K562 (cell line): Measurements from ENCODE around the gene PCOLCE2. TPM values are rescaled to one million over a fixed set of nuclear protein-coding genes. Genes with fewer than 3 reads are reported as not detected.
A peak's percentile ranks its signal among the peaks of the same experiment; 100 is the strongest.

ENCODE experiments used
- ARID1B ChIP-seq: fragments of 450-650 bp; IDR thresholded peaks from 2 replicates; pipeline ENCODE4 v1.6.1; 2016; ENCODE audit warnings: antibody characterized with exemption, mild to moderate bottlenecking, inconsistent platforms
- ARNT ChIP-seq, 2 experiments: fragments of 450-650 bp; IDR thresholded peaks; 2 replicates each; pipeline ENCODE4 v1.6.1; 2016; ENCODE audit warnings: mild to moderate bottlenecking in 1 of 2
- CBFA2T3 ChIP-seq: fragments of 450-650 bp; IDR thresholded peaks from 2 replicates; pipeline ENCODE4 v1.6.1; 2017
- DPF2 ChIP-seq: fragments of 450-650 bp; IDR thresholded peaks from 2 replicates; pipeline ENCODE4 v1.6.1; 2016
- FOXK2 ChIP-seq, 2 experiments: fragments of 450-650 bp; IDR thresholded peaks in 1 of 2; conservative IDR thresholded peaks in 1 of 2; 2 replicates each; pipeline ENCODE4 v1.6.1; 2016; ENCODE audit warnings: low read depth in 2 of 2, mild to moderate bottlenecking in 1 of 2
- GATAD2B ChIP-seq: fragments of 450-650 bp; IDR thresholded peaks from 2 replicates; pipeline ENCODE4 v1.6.1; 2017; ENCODE audit warnings: mild to moderate bottlenecking, borderline replicate concordance
- HDAC1 ChIP-seq, 2 experiments: fragments of 450-650 bp; IDR thresholded peaks; 2 replicates each; pipeline ENCODE4 v1.6.1; 2016 to 2017; ENCODE audit warnings: inconsistent platforms in 1 of 2, mild to moderate bottlenecking in 1 of 2, moderate library complexity in 1 of 2
- HDAC2 ChIP-seq: fragments of 450-650 bp; IDR thresholded peaks from 2 replicates; pipeline ENCODE4 v1.6.1; 2016; ENCODE audit warnings: mild to moderate bottlenecking
- HNRNPLL ChIP-seq: fragments of 200-400 bp; formaldehyde crosslinking; IDR thresholded peaks from 2 replicates; pipeline ENCODE4 v1.6.1; 2017; ENCODE audit warnings: low read length, low read depth, mild to moderate bottlenecking; ENCODE audit not compliant: poor library complexity, severe bottlenecking
- MEIS2 ChIP-seq: fragments of 450-650 bp; IDR thresholded peaks from 2 replicates; pipeline ENCODE4 v1.6.1; 2014; ENCODE audit warnings: mild to moderate bottlenecking; ENCODE audit not compliant: partially characterized antibody
- MTA1 ChIP-seq: fragments of 450-650 bp; IDR thresholded peaks from 2 replicates; pipeline ENCODE4 v1.6.1; 2017; ENCODE audit warnings: borderline replicate concordance
- MTA2 ChIP-seq: fragments of 450-650 bp; IDR thresholded peaks from 2 replicates; pipeline ENCODE4 v1.6.1; 2016; ENCODE audit warnings: low read depth
- NBN ChIP-seq: fragments of 450-650 bp; IDR thresholded peaks from 2 replicates; pipeline ENCODE4 v1.6.1; 2016; ENCODE audit warnings: low read depth, mild to moderate bottlenecking
- NFIC ChIP-seq: fragments of 450-650 bp; IDR thresholded peaks from 2 replicates; pipeline ENCODE4 v1.6.1; 2017; ENCODE audit warnings: mild to moderate bottlenecking, inconsistent platforms
- NONO ChIP-seq, 2 experiments: fragments of 200-400 bp in 1 of 2; fragments of 450-650 bp in 1 of 2; formaldehyde crosslinking in 1 of 2; IDR thresholded peaks; 2 replicates each; pipeline ENCODE4 v1.6.1; 2017; ENCODE audit warnings: low read depth in 2 of 2, mild to moderate bottlenecking in 2 of 2, moderate library complexity in 2 of 2, low read length in 1 of 2
- PCBP1 ChIP-seq: fragments of 200-400 bp; formaldehyde crosslinking; IDR thresholded peaks from 2 replicates; pipeline ENCODE4 v1.6.1; 2018; ENCODE audit warnings: mild to moderate bottlenecking, low read depth, low read length; ENCODE audit not compliant: poor library complexity, severe bottlenecking
- POLR2AphosphoS5 ChIP-seq: IDR thresholded peaks from 2 replicates; pipeline ENCODE4 v1.6.1; 2011; ENCODE audit warnings: mild to moderate bottlenecking, low read depth, low read length, moderate library complexity; ENCODE audit not compliant: control insufficient read depth, insufficient read depth
- RBFOX2 ChIP-seq: fragments of 200-400 bp; formaldehyde crosslinking; IDR thresholded peaks from 2 replicates; pipeline ENCODE4 v1.6.1; 2017; ENCODE audit warnings: low read depth, mild to moderate bottlenecking, low read length, moderate library complexity
- RFX1 ChIP-seq: fragments of 450-650 bp; IDR thresholded peaks from 2 replicates; pipeline ENCODE4 v1.6.1; 2016; ENCODE audit warnings: mild to moderate bottlenecking, moderate library complexity
- SMARCC2 ChIP-seq: fragments of 450-650 bp; IDR thresholded peaks from 2 replicates; pipeline ENCODE4 v1.6.1; 2017; ENCODE audit warnings: antibody characterized with exemption, moderate library complexity, mild to moderate bottlenecking, low read depth
- TEAD4 ChIP-seq, 2 experiments: sonication (generic) in 1 of 2; formaldehyde crosslinking in 1 of 2; IDR thresholded peaks; 2 replicates each; pipeline versions ENCODE4 v1.6.1 to v1.8.0; 2012 to 2022; ENCODE audit warnings: borderline replicate concordance in 1 of 2, inconsistent platforms in 1 of 2, low read length in 1 of 2, mild to moderate bottlenecking in 1 of 2, missing genetic modification reagents in 1 of 2
- ZNF174 ChIP-seq: fragments of 250-450 bp; sonication (Bioruptor Pico); IDR thresholded peaks from 2 replicates; pipeline ENCODE4 v1.4.0; 2020; ENCODE audit warnings: mild to moderate bottlenecking
- ZNF589 ChIP-seq: fragments of 200-800 bp; sonication (Bioruptor generic); IDR thresholded peaks from 2 replicates; pipeline ENCODE4 v1.6.1; 2016; ENCODE audit warnings: low read depth, missing genetic modification characterization, missing compliant biosample characterization
- ZNF766 ChIP-seq: fragments of 200-800 bp; sonication (Bioruptor generic); conservative IDR thresholded peaks from 2 replicates; pipeline ENCODE4 v1.6.1; 2016; ENCODE audit warnings: missing genetic modification characterization, missing compliant biosample characterization
- polyA plus RNA-seq, 8 experiments: library from polyadenylated mRNA; depleted of rRNA in 4 of 8; stranded (reverse) in 5 of 8; unstranded in 3 of 8; fragments of >200 nt; fragmentation: Nextera tagmentation in 2 of 8; fragmentation: Illumina TruSeq in 1 of 8; extraction: Ambion mirVana in 2 of 8; extraction: Trizol in 1 of 8; gene quantifications; 2 replicates each; pipeline versions ENCODE4 v1.2.1 to v1.2.3, GENCODE V29; 2011 to 2014; ENCODE audit warnings: inconsistent platforms in 1 of 8, missing spikeins in 1 of 8
- total RNA-seq, 7 experiments: library from RNA; depleted of rRNA in 6 of 7; stranded (reverse); fragments of >200 nt in 6 of 7; fragmentation: Illumina TruSeq in 2 of 7; extraction: Trizol in 2 of 7; gene quantifications; 2 replicates each; pipeline versions ENCODE4 v1.2.1 to v1.2.3, GENCODE V29; 2011 to 2021; ENCODE audit warnings: low replicate concordance in 1 of 7
- TF ChIP-seq, protein P1 (sequence below): fragments of 450-650 bp; IDR thresholded peaks from 2 replicates; pipeline ENCODE4 v1.6.1; 2016
- TF ChIP-seq, protein P2 (sequence below), 3 experiments: fragments of 200-800 bp in 1 of 3; fragments of 250-450 bp in 1 of 3; fragments of 450-650 bp in 1 of 3; sonication (Bioruptor Pico) in 1 of 3; sonication (Bioruptor generic) in 1 of 3; formaldehyde crosslinking in 1 of 3; IDR thresholded peaks; 2 replicates each; pipeline versions ENCODE4 v1.6.1 to v1.8.0; 2016 to 2022; ENCODE audit warnings: mild to moderate bottlenecking in 2 of 3, missing genetic modification characterization in 2 of 3, missing compliant biosample characterization in 1 of 3, moderate library complexity in 1 of 3

Gene PCOLCE2
- total and polyA plus RNA-seq, 9 of the 15 experiments (the other 6 are each of a cell fraction or from before 2014, with no cell fraction given), result 0.18 to 1.2 (median 0.65) TPM

DNA sequence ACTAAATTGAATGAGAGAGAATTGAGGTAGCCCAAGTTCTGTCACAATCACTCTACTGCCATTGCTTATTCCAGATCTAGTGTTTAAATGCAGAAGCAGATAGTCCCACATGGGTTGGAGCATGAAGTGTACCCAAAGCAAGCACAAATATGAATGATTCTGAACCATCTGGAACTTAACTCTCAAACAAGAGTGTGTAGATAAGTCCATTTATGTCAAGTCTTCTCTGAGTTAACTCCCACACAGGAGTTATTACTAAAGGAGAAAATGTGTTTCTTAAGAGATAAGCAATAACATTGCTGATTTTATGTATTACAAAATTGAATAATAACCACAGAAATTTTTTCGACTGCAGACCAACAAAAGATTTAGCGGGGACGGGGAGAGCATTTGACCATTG, 41.0 kb upstream of the PCOLCE2 start (continued):
- TF ChIP-seq FOXK2 (conservative IDR thresholded peaks at IDR 0.05 in 1 of 2, IDR thresholded peaks at IDR 0.05 in 1 of 2; ENCODE audit: low read depth in 2 of 2) (0 out of 4 replicates have a peak, but pooled peaks of 1 of the 2 experiments have one; percentile 31), ZNF766 (CRISPR knock-in tag) (peak; percentile 54; the same call in 1 of the 2 replicates), HDAC1 (IDR thresholded peaks at IDR 0.05) (peak in 1 of 2 experiments; percentile 62; a peak in 1 of 4 replicates), HNRNPLL (no peak), ARNT (IDR thresholded peaks at IDR 0.05) (peak; percentile 30 to 75; a peak in 1 of 4 replicates), RFX1 (0 out of 2 replicates have a peak, but pooled peaks have one; percentile 3), MEIS2 (peak; percentile 92), HDAC2 (peak; percentile 76), DPF2 (peak; percentile 94), NFIC (peak; percentile 79), ZNF589 (CRISPR knock-in tag) (peak; percentile 64; the same call in 1 of the 2 replicates), TEAD4 (IDR thresholded peaks at IDR 0.05; ENCODE audit: low read length) (peak; percentile 97), TEAD4 (CRISPR knock-in tag; IDR thresholded peaks at IDR 0.05; ENCODE audit: borderline replicate concordance) (no peak), SMARCC2 (peak; percentile 83), MTA1 (no peak), POLR2AphosphoS5 (peak; percentile 61; the same call in 1 of the 2 replicates), ZNF174 (CRISPR knock-in tag) (no peak), PCBP1 (no peak), NONO (IDR thresholded peaks at IDR 0.05; ENCODE audit: low read depth in 2 of 2, low read length in 1 of 2) (peak in 1 of 2 experiments; percentile 41; a peak in 1 of 4 replicates), ARID1B (peak; percentile 96), CBFA2T3 (peak; percentile 97), RBFOX2 (no peak), NBN (0 out of 2 replicates have a peak, but pooled peaks have one; percentile 32), MTA2 (peak; percentile 90), GATAD2B (peak; percentile 62; the same call in 1 of the 2 replicates)
- TF ChIP-seq, protein P1, sequence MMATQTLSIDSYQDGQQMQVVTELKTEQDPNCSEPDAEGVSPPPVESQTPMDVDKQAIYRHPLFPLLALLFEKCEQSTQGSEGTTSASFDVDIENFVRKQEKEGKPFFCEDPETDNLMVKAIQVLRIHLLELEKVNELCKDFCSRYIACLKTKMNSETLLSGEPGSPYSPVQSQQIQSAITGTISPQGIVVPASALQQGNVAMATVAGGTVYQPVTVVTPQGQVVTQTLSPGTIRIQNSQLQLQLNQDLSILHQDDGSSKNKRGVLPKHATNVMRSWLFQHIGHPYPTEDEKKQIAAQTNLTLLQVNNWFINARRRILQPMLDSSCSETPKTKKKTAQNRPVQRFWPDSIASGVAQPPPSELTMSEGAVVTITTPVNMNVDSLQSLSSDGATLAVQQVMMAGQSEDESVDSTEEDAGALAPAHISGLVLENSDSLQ, result peak; percentile 44; the same call in 1 of the 2 replicates
- TF ChIP-seq, protein P2, sequence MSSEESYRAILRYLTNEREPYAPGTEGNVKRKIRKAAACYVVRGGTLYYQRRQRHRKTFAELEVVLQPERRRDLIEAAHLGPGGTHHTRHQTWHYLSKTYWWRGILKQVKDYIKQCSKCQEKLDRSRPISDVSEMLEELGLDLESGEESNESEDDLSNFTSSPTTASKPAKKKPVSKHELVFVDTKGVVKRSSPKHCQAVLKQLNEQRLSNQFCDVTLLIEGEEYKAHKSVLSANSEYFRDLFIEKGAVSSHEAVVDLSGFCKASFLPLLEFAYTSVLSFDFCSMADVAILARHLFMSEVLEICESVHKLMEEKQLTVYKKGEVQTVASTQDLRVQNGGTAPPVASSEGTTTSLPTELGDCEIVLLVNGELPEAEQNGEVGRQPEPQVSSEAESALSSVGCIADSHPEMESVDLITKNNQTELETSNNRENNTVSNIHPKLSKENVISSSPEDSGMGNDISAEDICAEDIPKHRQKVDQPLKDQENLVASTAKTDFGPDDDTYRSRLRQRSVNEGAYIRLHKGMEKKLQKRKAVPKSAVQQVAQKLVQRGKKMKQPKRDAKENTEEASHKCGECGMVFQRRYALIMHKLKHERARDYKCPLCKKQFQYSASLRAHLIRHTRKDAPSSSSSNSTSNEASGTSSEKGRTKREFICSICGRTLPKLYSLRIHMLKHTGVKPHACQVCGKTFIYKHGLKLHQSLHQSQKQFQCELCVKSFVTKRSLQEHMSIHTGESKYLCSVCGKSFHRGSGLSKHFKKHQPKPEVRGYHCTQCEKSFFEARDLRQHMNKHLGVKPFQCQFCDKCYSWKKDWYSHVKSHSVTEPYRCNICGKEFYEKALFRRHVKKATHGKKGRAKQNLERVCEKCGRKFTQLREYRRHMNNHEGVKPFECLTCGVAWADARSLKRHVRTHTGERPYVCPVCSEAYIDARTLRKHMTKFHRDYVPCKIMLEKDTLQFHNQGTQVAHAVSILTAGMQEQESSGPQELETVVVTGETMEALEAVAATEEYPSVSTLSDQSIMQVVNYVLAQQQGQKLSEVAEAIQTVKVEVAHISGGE (CRISPR knock-in tag; IDR thresholded peaks at IDR 0.05), result peak in 1 of 3 experiments; percentile 56; a peak in 1 of 6 replicates
